ENCODE results near the gene TM9SF2. TPM values are rescaled to one million over a fixed set of nuclear protein-coding genes. Genes with fewer than 3 reads are reported as not detected.
"Not testable (repeated sequence)": the region's sequence is repeated elsewhere in the genome, so short reads cannot be mapped to it uniquely, and the experiment has no call there.

Gene TM9SF2
- total and polyA plus RNA-seq, 2 experiments from 2014 or later = 60.5 to 130 TPM

GRCh38 chr13:99563404-99563803 is 62.1 kb downstream of the TM9SF2 start:
- Histone ChIP-seq H3K9me3 (ENCODE audit: low read depth) (no peaks in the 10 kb centered on the region), H3K36me3 (peaks cover 7% of the 10 kb centered on the region), H3K27me3 (no peaks in the 10 kb centered on the region), H3K27ac (peak overlapping the region; percentile 25), H3K4me1 (ENCODE audit: low read depth) (peaks cover 9% of the 10 kb centered on the region), H3K4me3 (no peak overlapping the region)
- TF ChIP-seq, protein P1, sequence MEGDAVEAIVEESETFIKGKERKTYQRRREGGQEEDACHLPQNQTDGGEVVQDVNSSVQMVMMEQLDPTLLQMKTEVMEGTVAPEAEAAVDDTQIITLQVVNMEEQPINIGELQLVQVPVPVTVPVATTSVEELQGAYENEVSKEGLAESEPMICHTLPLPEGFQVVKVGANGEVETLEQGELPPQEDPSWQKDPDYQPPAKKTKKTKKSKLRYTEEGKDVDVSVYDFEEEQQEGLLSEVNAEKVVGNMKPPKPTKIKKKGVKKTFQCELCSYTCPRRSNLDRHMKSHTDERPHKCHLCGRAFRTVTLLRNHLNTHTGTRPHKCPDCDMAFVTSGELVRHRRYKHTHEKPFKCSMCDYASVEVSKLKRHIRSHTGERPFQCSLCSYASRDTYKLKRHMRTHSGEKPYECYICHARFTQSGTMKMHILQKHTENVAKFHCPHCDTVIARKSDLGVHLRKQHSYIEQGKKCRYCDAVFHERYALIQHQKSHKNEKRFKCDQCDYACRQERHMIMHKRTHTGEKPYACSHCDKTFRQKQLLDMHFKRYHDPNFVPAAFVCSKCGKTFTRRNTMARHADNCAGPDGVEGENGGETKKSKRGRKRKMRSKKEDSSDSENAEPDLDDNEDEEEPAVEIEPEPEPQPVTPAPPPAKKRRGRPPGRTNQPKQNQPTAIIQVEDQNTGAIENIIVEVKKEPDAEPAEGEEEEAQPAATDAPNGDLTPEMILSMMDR (IDR thresholded peaks at IDR 0.05; ENCODE audit: low read depth, low read length) = no peak
- no peak for DNase-seq (ENCODE audit: low read depth in 1 of 2, low spot score in 1 of 2)

GRCh38 chr13:99564386-99564785 is 63.1 kb downstream of the TM9SF2 start:
- Histone ChIP-seq H3K4me1 (ENCODE audit: low read depth) (peaks cover 9% of the 10 kb centered on the region), H3K27me3 (no peaks in the 10 kb centered on the region), H3K36me3 (peaks cover 7% of the 10 kb centered on the region), H3K9me3 (ENCODE audit: low read depth) (no peaks in the 10 kb centered on the region), H3K27ac (no peak overlapping the region), H3K4me3 (no peak overlapping the region)
- TF ChIP-seq, protein P1 (IDR thresholded peaks at IDR 0.05; ENCODE audit: low read depth, low read length) = no peak
- no peak for DNase-seq (ENCODE audit: low read depth in 1 of 2, low spot score in 1 of 2)

GRCh38 chr13:99565478-99566124 is 64.3 kb downstream of the TM9SF2 start:
- Histone ChIP-seq H3K27me3 (no peaks in the 10 kb centered on the region), H3K36me3 (peaks cover 7% of the 10 kb centered on the region), H3K9me3 (ENCODE audit: low read depth) (no peaks in the 10 kb centered on the region), H3K4me1 (ENCODE audit: low read depth) (peaks cover 9% of the 10 kb centered on the region), H3K4me3 (no peak overlapping the region), H3K27ac (peak overlapping the region; percentile 13)
- TF ChIP-seq, protein P1 (IDR thresholded peaks at IDR 0.05; ENCODE audit: low read depth, low read length) = no peak
- DNase-seq (ENCODE audit: low read depth in 1 of 2, low spot score in 1 of 2) = no peak

DNA sequence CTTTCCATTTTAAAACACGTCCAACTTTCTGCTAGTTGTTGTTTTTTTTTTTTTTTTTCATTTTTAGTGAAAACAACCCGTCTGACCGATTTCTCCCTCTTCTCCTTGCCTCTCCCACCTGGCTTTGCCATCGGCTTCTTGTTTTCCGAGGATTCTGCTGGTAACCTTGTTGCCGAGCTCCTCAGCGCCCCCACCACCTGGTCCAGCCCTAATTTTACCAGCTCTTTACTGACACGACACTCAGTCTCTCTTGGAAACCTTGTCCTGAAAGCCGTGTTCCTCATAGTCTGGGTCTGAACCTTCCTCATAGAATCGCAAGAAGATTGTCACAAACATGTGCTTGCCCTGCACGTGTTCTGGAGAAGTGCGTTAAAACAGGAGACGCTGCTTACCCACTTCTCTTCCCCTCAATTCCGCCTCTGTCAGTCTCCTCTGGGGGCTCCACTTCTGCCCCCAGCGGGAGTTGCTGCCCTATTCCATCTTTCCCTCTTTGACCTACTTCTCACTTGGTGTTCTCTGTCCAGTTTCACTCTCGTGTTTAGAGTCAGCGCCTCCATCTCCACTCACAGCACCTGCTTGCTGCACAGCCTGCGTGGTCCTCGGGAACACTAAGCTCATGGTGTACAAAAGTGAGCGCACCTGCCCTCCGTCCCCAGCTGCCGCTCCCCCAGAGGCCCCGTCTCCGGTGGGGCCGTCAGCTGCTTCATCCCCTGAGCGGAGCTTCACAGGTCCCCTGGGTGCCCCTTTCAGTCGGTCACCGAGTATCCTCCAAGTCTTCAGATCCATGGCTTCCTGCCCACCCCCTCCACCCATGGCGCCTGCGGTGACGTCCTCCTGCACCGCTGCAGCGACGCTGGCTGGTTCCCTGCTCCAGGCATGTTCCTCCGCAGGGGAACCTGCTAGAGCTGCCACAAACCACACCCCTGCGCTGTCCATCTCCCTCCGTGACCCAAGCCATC is 65.1 kb downstream of the TM9SF2 start:
- TF ChIP-seq, protein P1 (IDR thresholded peaks at IDR 0.05; ENCODE audit: low read depth, low read length) = no peak
- no peaks in the 10 kb centered on the region for H3K9me3 ChIP-seq (ENCODE audit: low read depth)
- H3K4me1 ChIP-seq (ENCODE audit: low read depth) = peaks cover 9% of the 10 kb centered on the region
- no peak overlapping the region for H3K4me3 ChIP-seq
- H3K36me3 ChIP-seq = no peaks in the 10 kb centered on the region
- DNase-seq (ENCODE audit: low read depth in 1 of 2, low spot score in 1 of 2) = no peak
- no peaks in the 10 kb centered on the region for H3K27me3 ChIP-seq
- H3K27ac ChIP-seq = no peak overlapping the region

DNA sequence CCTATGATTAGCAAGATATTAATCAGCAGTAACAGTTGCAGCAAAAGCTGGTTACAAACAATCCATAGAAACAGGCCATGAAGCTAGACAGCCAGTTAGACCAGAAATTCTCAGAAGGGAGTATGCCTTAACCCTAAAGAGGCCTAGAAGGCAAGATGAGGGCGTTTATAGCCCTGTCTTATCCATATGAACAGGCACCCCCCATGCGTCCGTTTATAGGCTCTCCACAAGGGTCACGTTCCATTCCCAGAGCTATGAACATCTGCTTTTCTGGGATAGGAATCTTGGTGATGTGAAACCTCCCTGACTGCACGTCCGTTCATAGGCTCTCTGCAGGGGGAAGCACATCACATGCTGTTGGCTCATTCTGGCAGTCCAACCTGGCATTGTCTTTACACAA is 67.6 kb downstream of the TM9SF2 start:
- H3K4me3 ChIP-seq; H3K27ac ChIP-seq; H3K36me3 ChIP-seq; H3K9me3 ChIP-seq (ENCODE audit: low read depth); DNase-seq (ENCODE audit: low read depth in 1 of 2, low spot score in 1 of 2); H3K27me3 ChIP-seq; H3K4me1 ChIP-seq (ENCODE audit: low read depth): not testable (repeated sequence)

DNA sequence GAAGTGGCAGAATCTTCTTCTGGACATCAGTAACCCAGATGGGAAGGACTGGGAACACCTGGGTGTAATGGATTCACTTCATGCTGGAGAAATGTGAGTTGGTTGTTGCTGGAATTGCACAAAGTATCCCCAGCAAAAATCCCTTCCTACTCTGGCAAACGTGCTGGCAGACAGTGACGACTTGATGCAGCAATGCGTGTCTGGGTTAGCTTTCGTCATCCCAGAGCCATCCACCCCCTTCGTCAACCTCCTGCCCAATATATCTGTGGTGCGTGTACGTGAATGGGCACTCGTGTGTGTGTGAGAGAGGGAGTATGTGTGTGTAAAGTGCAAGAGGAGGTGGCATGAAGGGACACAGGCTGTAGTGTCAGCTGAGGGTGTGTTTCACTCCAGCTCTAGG is 70.9 kb downstream of the TM9SF2 start:
- Histone ChIP-seq H3K9me3 (ENCODE audit: low read depth) (no peaks in the 10 kb centered on the region), H3K4me3 (no peak overlapping the region), H3K36me3 (no peaks in the 10 kb centered on the region), H3K4me1 (ENCODE audit: low read depth) (no peaks in the 10 kb centered on the region), H3K27me3 (no peaks in the 10 kb centered on the region), H3K27ac (no peak overlapping the region)
- DNase-seq (ENCODE audit: low read depth in 1 of 2, low spot score in 1 of 2) = peak in 1 of 2 donors; percentile 31
- TF ChIP-seq, protein P1 (IDR thresholded peaks at IDR 0.05; ENCODE audit: low read depth, low read length) = no peak
